Measurements from ENCODE around the gene DEPP1. TPM values are rescaled to one million over a fixed set of nuclear protein-coding genes. Genes with fewer than 3 reads are reported as not detected.
A peak's percentile ranks its signal among the peaks of the same experiment; 100 is the strongest.

Gene DEPP1
- total and polyA plus RNA-seq, 2 of the 13 experiments (the other 11 are each of a cell fraction or from before 2014, with no cell fraction given) = 14.8 to 270 TPM

DNA sequence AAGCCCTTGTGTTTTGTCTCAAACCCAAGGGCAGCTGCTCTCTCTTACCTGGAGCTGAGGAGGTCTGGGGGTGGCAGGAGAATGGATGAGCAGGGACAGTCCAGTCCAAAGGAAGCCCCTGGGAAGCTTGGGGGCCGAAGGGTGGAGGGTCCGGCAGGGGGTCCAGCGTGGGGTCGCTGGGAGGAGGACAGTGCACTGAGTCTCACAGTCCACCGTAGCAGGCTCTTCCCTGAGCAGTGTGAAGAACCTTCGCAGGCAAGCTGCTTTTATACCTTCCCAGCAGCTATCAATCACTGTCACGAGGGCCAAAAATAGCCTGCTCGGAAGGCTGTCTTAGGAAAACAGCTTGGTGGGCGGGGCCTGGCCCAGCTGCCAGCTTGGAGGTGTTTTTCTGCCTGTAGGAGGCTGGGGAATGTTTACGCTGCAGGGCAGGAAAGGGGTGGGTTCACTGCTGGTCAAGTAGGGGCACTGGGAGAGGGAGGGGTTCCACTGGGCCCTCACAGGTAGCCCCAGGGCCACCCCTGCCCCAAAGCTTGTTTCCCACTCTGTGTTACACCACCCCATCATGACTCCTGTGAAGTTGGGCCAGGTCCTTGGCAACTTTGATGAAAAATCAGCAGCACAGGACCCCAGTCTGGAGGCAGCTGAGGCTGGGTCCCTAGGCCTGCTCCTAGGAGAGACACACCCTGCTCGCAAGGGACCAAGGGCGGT lies at the start of gene DEPP1 (continued):
- TF ChIP-seq, protein P1, sequence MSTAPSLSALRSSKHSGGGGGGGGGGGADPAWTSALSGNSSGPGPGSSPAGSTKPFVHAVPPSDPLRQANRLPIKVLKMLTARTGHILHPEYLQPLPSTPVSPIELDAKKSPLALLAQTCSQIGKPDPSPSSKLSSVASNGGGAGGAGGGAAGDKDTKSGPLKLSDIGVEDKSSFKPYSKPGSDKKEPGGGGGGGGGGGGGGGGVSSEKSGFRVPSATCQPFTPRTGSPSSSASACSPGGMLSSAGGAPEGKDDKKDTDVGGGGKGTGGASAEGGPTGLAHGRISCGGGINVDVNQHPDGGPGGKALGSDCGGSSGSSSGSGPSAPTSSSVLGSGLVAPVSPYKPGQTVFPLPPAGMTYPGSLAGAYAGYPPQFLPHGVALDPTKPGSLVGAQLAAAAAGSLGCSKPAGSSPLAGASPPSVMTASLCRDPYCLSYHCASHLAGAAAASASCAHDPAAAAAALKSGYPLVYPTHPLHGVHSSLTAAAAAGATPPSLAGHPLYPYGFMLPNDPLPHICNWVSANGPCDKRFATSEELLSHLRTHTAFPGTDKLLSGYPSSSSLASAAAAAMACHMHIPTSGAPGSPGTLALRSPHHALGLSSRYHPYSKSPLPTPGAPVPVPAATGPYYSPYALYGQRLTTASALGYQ (CRISPR knock-in tag; IDR thresholded peaks at IDR 0.05) = peak; percentile 93
- TF ChIP-seq RARA (CRISPR knock-in tag; IDR thresholded peaks at IDR 0.05) (peak; percentile 97), SMARCE1 (IDR thresholded peaks at IDR 0.05; ENCODE audit: borderline replicate concordance) (no peak), DR1 (CRISPR knock-in tag; IDR thresholded peaks at IDR 0.05) (no peak; the same call in 1 of the 2 replicates), ZNF614 (CRISPR knock-in tag; IDR thresholded peaks at IDR 0.05; ENCODE audit: borderline replicate concordance) (no peak; the same call in 1 of the 2 replicates), ZNF205 (CRISPR knock-in tag; IDR thresholded peaks at IDR 0.05) (peak; percentile 76), ZNF382 (CRISPR knock-in tag; IDR thresholded peaks at IDR 0.05; ENCODE audit: borderline replicate concordance) (no peak), ZSCAN22 (CRISPR knock-in tag; IDR thresholded peaks at IDR 0.05) (no peak), TIGD3 (CRISPR knock-in tag; IDR thresholded peaks at IDR 0.05; ENCODE audit: borderline replicate concordance) (0 out of 2 replicates have a peak, but pooled peaks have one; percentile 25), MYNN (CRISPR knock-in tag; IDR thresholded peaks at IDR 0.05; ENCODE audit: low read depth) (peak; percentile 53), ZMAT5 (CRISPR knock-in tag; IDR thresholded peaks at IDR 0.05; ENCODE audit: borderline replicate concordance, low read depth) (no peak), ZNF30 (CRISPR knock-in tag; IDR thresholded peaks at IDR 0.05) (no peak), ZBTB44 (CRISPR knock-in tag; IDR thresholded peaks at IDR 0.05) (0 out of 2 replicates have a peak, but pooled peaks have one; percentile 86), SMAD9 (CRISPR knock-in tag; IDR thresholded peaks at IDR 0.05) (peak; percentile 33; the same call in 1 of the 2 replicates), NFAT5 (CRISPR knock-in tag; IDR thresholded peaks at IDR 0.05) (no peak), FOXC1 (CRISPR knock-in tag; IDR thresholded peaks at IDR 0.05; ENCODE audit: borderline replicate concordance) (peak; percentile 74; the same call in 1 of the 2 replicates), NFYB (CRISPR knock-in tag; IDR thresholded peaks at IDR 0.05) (peak; percentile 49), MAFK (conservative IDR thresholded peaks at IDR 0.05 in 1 of 2, IDR thresholded peaks at IDR 0.05 in 1 of 2; ENCODE audit: low read length in 2 of 2) (0 out of 4 replicates have a peak, but pooled peaks of 1 of the 2 experiments have one; percentile 9), ZNF557 (CRISPR knock-in tag; IDR thresholded peaks at IDR 0.05) (peak; percentile 94; the same call in 1 of the 2 replicates)
